Stomach (tissue), 4 donors: ENCODE results near the gene USP34.

Experiments used
- CTCF ChIP-seq, 7 experiments: fragments of 450-650 bp in 4 of 7; fragments of 200-600 bp in 3 of 7; sonication (generic) in 3 of 7; IDR thresholded peaks; one replicate each; pipeline ENCODE4 v1.5.1; 2016 to 2019; ENCODE audit warnings: antibody characterized with exemption in 7 of 7, control low read depth in 2 of 7, mild to moderate bottlenecking in 1 of 7
- POLR2A ChIP-seq, 4 donors: fragments of 450-650 bp; IDR thresholded peaks; one replicate each; pipeline ENCODE4 v1.6.1; 2016; ENCODE audit warnings: antibody characterized with exemption in 4 of 4, control low read depth in 2 of 4, mild to moderate bottlenecking in 1 of 4, moderate library complexity in 1 of 4
- POLR2AphosphoS5 ChIP-seq, 3 donors: sonication (generic); formaldehyde crosslinking; IDR thresholded peaks; one replicate each; pipeline ENCODE4 v1.6.1; 2016; ENCODE audit warnings: antibody characterized with exemption in 3 of 3

DNA sequence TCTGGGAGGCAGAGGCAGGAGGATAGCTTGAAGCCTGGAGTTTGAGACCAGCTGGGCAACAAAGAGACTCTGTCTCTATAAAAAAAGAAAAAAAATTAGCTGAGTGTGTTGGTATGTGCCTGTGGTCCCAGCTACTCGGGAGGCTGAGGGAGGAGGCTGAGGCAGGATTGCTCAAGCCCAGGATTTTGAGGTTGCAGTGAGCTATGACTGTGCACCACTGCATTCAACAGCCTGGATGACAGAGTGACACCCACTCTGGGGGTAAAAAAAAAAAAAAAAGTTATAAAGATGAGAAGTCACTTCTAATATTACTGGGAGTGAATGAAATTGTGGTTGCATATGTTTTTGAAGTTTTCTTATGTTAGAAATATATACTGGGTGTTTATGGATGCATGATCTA lies 237.3 kb downstream of the USP34 start:
- TF ChIP-seq CTCF (IDR thresholded peaks at IDR 0.05) (no peak), POLR2A (IDR thresholded peaks at IDR 0.05) (no peak), POLR2AphosphoS5 (IDR thresholded peaks at IDR 0.05) (no peak)
